Measurements from ENCODE around the gene PAX7. TPM values are rescaled to one million over a fixed set of nuclear protein-coding genes. Genes with fewer than 3 reads are reported as not detected.

The PAX7 gene
- total and polyA plus RNA-seq, 9 of the 15 experiments (the other 6 are each of a cell fraction or from before 2014, with no cell fraction given), result not detected

- 0% methylated on average over 7 of the region's 7 CpGs for WGBS (ENCODE audit: insufficient coverage, low coverage, missing lambda C conversion rate)
- peak; percentile 75 for ATAC-seq
Measured at GRCh38 chr1:18743233-18743632, 112.6 kb downstream of the PAX7 start.

More at GRCh38 chr1:18743233-18743632, 112.6 kb downstream of the PAX7 start:
- CTCF ChIA-PET (ENCODE audit: low intra/inter-chr PET ratio), result no interaction called here
- BruUV-seq (replicated peaks), result no TSS peak
- in situ Hi-C loops (cut with MboI), result no loop called here
- Histone ChIP-seq H3K27ac (ENCODE audit: extremely low read depth, low read depth, low read length) (no peak overlapping the region), H3K79me2 (ENCODE audit: control insufficient read depth, insufficient read depth, low read length) (no peaks in the 10 kb centered on the region), H3K36me3 (ENCODE audit: control insufficient read depth, insufficient read depth, low read length) (no peaks in the 10 kb centered on the region), H3K4me2 (ENCODE audit: insufficient read depth, low read length) (no peak overlapping the region), H3K9me1 (ENCODE audit: control insufficient read depth, insufficient read depth, low read length) (no peaks in the 10 kb centered on the region), H3K4me3 (no peak overlapping the region), H3K9ac (ENCODE audit: insufficient read depth in 1 of 2, low read depth in 2 of 2, low read length in 2 of 2) (no peak overlapping the region), H3K9me3 (replicated peaks; ENCODE audit: control insufficient read depth, insufficient read depth, low read depth, low read length) (no peaks in the 10 kb centered on the region), H3K4me1 (replicated peaks in 1 of 2; ENCODE audit: control insufficient read depth in 2 of 2, insufficient read depth in 2 of 2, low read length in 2 of 2) (no peaks in the 10 kb centered on the region; a peak in 1 of 5 replicates), H4K20me1 (replicated peaks; ENCODE audit: control insufficient read depth, insufficient read depth, low read length) (peaks cover 12% of the 10 kb centered on the region; the same call in 1 of the 2 replicates), H3K27me3 (ENCODE audit: control insufficient read depth in 2 of 2, insufficient read depth in 2 of 2, low read length in 2 of 2) (peaks cover 5 to 39% of the 10 kb centered on the region in 2 experiments; a peak in 4 of 5 replicates), H2AFZ (ENCODE audit: low read depth, low read length) (no peak overlapping the region)
- DNase-seq (ENCODE audit: extremely low read depth in 1 of 4, low spot score in 3 of 4), result peak in 3 of 4 experiments; percentile 32 to 39 (median 39)
- TF ChIP-seq ARID1B (IDR thresholded peaks at IDR 0.05), result no peak
- 0 out of 4 replicates have a peak, but pooled peaks of 1 of the 2 experiments have one; percentile 12 for TF ChIP-seq RAD21 (CRISPR knock-in tag; conservative IDR thresholded peaks at IDR 0.05 in 1 of 2, IDR thresholded peaks at IDR 0.05 in 1 of 2)
- TF ChIP-seq CTCF (IDR thresholded peaks at IDR 0.05 in 2 of 3, conservative IDR thresholded peaks at IDR 0.05 in 1 of 3; ENCODE audit: insufficient read depth in 2 of 3, low read depth in 1 of 3, low read length in 3 of 3), result peak; percentile 19 to 41 (median 40); a peak in 2 of 6 replicates
- POLR2A ChIA-PET, result interaction anchor here (0.7 kb wide), 1 partner anchor 23 kb away, joined by 5 read pairs; no protein-coding TSS in a partner anchor
- intact Hi-C loops (cut with micrococcal nuclease), result no loop called here
- FAIRE-seq, result no peak
